ENCODE data around the gene L2HGDH. TPM values are rescaled to one million over a fixed set of nuclear protein-coding genes. Genes with fewer than 3 reads are reported as not detected.

Gene L2HGDH
- polyA plus RNA-seq, 3 donors = 0.11 to 0.86 (median 0.48) TPM

- Histone ChIP-seq H3K4me1 (ENCODE audit: control insufficient read depth in 1 of 2, insufficient read depth in 2 of 2, low read length in 2 of 2) (no peaks in the 10 kb centered on the region), H4K20me1 (ENCODE audit: insufficient read depth, low read length) (no peaks in the 10 kb centered on the region), H3K27ac (ENCODE audit: low read depth in 1 of 2, low read length in 2 of 2) (no peak overlapping the region), H3K9ac (ENCODE audit: insufficient read depth, low read length, poor library complexity, severe bottlenecking) (no peak overlapping the region), H3K27me3 (ENCODE audit: control insufficient read depth in 2 of 2, insufficient read depth in 2 of 2, low read length in 2 of 2) (no peaks in the 10 kb centered on the region), H3K4me2 (replicated peaks; ENCODE audit: extremely low read depth, low read length, poor library complexity, severe bottlenecking) (no peak overlapping the region), H3K36me3 (replicated peaks in 1 of 2; ENCODE audit: control insufficient read depth in 1 of 2, insufficient read depth in 2 of 2, low read length in 2 of 2) (peaks cover 42 to 72% of the 10 kb centered on the region in 2 donors), H3K79me2 (ENCODE audit: insufficient read depth, low read length) (no peaks in the 10 kb centered on the region), H3K4me3 (replicated peaks in 1 of 3; ENCODE audit: low read depth in 2 of 3, low read length in 3 of 3) (no peak overlapping the region), H2AFZ (ENCODE audit: insufficient read depth, low read depth, low read length, poor library complexity, severe bottlenecking) (no peak overlapping the region), H3K9me3 (replicated peaks in 1 of 2; ENCODE audit: control insufficient read depth in 1 of 2, insufficient read depth in 1 of 2, low read length in 2 of 2) (no peaks in the 10 kb centered on the region)
- no peak overlapping the region for H3K4me3 Mint-ChIP-seq
- no peak for TF ChIP-seq CTCF (IDR thresholded peaks at IDR 0.05)
- H3K4me1 Mint-ChIP-seq = peaks cover 10% of the 10 kb centered on the region
- H3K36me3 Mint-ChIP-seq = peaks cover 45 to 54% of the 10 kb centered on the region in 2 donors
- H3K27ac Mint-ChIP-seq = peak overlapping the region in 1 of 7 donors; percentile 36
- intact Hi-C loops (cut with micrococcal nuclease) = no loop called here
- H3K27me3 Mint-ChIP-seq (ENCODE audit: low read depth in 3 of 3) = no peaks in the 10 kb centered on the region
- no peaks in the 10 kb centered on the region for H3K9me3 Mint-ChIP-seq
- no peak for DNase-seq
These were observed 19.6 kb upstream of the L2HGDH start for GRCh38 chr14:50331596-50331995.

GRCh38 chr14:50321009-50321660 lies 9.1 kb upstream of the L2HGDH start:
- intact Hi-C loops (cut with micrococcal nuclease) = no loop called here
- Histone ChIP-seq H3K4me3 (replicated peaks in 1 of 3; ENCODE audit: low read depth in 2 of 3, low read length in 3 of 3) (no peak overlapping the region), H3K9ac (ENCODE audit: insufficient read depth, low read length, poor library complexity, severe bottlenecking) (no peak overlapping the region), H3K79me2 (ENCODE audit: insufficient read depth, low read length) (peaks cover 19% of the 10 kb centered on the region), H3K4me2 (replicated peaks; ENCODE audit: extremely low read depth, low read length, poor library complexity, severe bottlenecking) (peak overlapping the region; percentile 24), H2AFZ (ENCODE audit: insufficient read depth, low read depth, low read length, poor library complexity, severe bottlenecking) (no peak overlapping the region), H3K4me1 (ENCODE audit: control insufficient read depth in 1 of 2, insufficient read depth in 2 of 2, low read length in 2 of 2) (peaks cover 3 to 20% of the 10 kb centered on the region in 2 donors), H4K20me1 (ENCODE audit: insufficient read depth, low read length) (peaks cover 24% of the 10 kb centered on the region), H3K36me3 (replicated peaks in 1 of 2; ENCODE audit: control insufficient read depth in 1 of 2, insufficient read depth in 2 of 2, low read length in 2 of 2) (peaks cover 24 to 38% of the 10 kb centered on the region in 2 donors), H3K9me3 (replicated peaks in 1 of 2; ENCODE audit: control insufficient read depth in 1 of 2, insufficient read depth in 1 of 2, low read length in 2 of 2) (no peaks in the 10 kb centered on the region), H3K27me3 (ENCODE audit: control insufficient read depth in 2 of 2, insufficient read depth in 2 of 2, low read length in 2 of 2) (no peaks in the 10 kb centered on the region), H3K27ac (ENCODE audit: low read depth in 1 of 2, low read length in 2 of 2) (peak overlapping the region in 1 of 2 donors; percentile 40)
- Mint-ChIP-seq H3K27ac (no peak overlapping the region), H3K4me1 (peaks cover 18% of the 10 kb centered on the region), H3K36me3 (peaks cover 32 to 33% of the 10 kb centered on the region in 2 donors), H3K4me3 (no peak overlapping the region), H3K9me3 (peaks cover 0 to under 1% (median 0%) of the 10 kb centered on the region in 7 donors), H3K27me3 (ENCODE audit: low read depth in 3 of 3) (no peaks in the 10 kb centered on the region)
- 32% methylated on average over 3 of the region's 9 CpGs for WGBS (ENCODE audit: insufficient coverage)
- TF ChIP-seq CTCF (IDR thresholded peaks at IDR 0.05) = peak; percentile 82
- DNase-seq = peak; percentile 67 to 87 (median 80)
